Panc1 (cell line): Measurements from ENCODE around the gene SCN2B. TPM values are rescaled to one million over a fixed set of nuclear protein-coding genes. Genes with fewer than 3 reads are reported as not detected.

Experiments used
- ATAC-seq: fragments of 200-7000 bp; cut with Tn5 transposase; 2 replicates; pipeline ENCODE4 v1.9.1; 2020; ENCODE audit warnings: mild to moderate bottlenecking, moderate library complexity
- BruUV-seq: library from RNA; stranded (reverse); fragments of 400-500 nt; replicated peaks from 2 replicates; lab custom pipeline; 2021; lab: Mats Ljungman, UMichigan
- CTCF ChIA-PET: fragments of 300-600 bp; sonication (Branson Sonifier 250); formaldehyde crosslinking; loops from one replicate; lab custom pipeline; 2022; ENCODE audit warnings: antibody characterized with exemption; lab: Charles Lee
- POLR2A ChIA-PET: fragments of 300-600 bp; sonication (Branson Sonifier 250); formaldehyde crosslinking; loops from one replicate; lab custom pipeline; 2022; ENCODE audit warnings: antibody characterized with exemption; lab: Charles Lee
- DNase-seq: peaks from one replicate; pipeline ENCODE4 v3.0.0-alpha.2; 2010; ENCODE audit warnings: low read depth, low spot score
- H3K27ac ChIP-seq: 2 replicates; pipeline ENCODE4 v1.5.1; 2011; ENCODE audit warnings: mild to moderate bottlenecking, low read length, inconsistent platforms
- H3K27me3 ChIP-seq: fragments of 200-500 bp; sonication (Bioruptor generic); 2 replicates; pipeline ENCODE4 v1.6.0; 2014; ENCODE audit warnings: low read length, inconsistent platforms; ENCODE audit not compliant: control insufficient read depth, insufficient read depth
- H3K36me3 ChIP-seq: fragments of 200-500 bp; sonication (Bioruptor generic); 2 replicates; pipeline ENCODE4 v1.5.1; 2014; ENCODE audit warnings: inconsistent platforms, mild to moderate bottlenecking, low read length, moderate library complexity; ENCODE audit not compliant: control insufficient read depth, insufficient read depth
- H3K4me1 ChIP-seq: 2 replicates; pipeline ENCODE4 v1.5.1; 2011; ENCODE audit warnings: inconsistent platforms, mild to moderate bottlenecking, low read length, moderate library complexity; ENCODE audit not compliant: control insufficient read depth, insufficient read depth
- H3K4me3 ChIP-seq, 2 experiments: 2 replicates each; pipeline ENCODE4 v1.5.1; 2011 to 2012; ENCODE audit warnings: low read depth in 2 of 2, low read length in 2 of 2, mild to moderate bottlenecking in 2 of 2, inconsistent platforms in 1 of 2, moderate library complexity in 1 of 2
- H3K9me3 ChIP-seq: fragments of 200-500 bp; sonication (Bioruptor generic); 2 replicates; pipeline ENCODE4 v1.5.1; 2014; ENCODE audit warnings: low read depth, mild to moderate bottlenecking, inconsistent platforms, low read length, moderate library complexity; ENCODE audit not compliant: control insufficient read depth, insufficient read depth
- POLR2AphosphoS5 ChIP-seq: IDR thresholded peaks from 2 replicates; pipeline ENCODE4 v1.6.1; 2012; ENCODE audit warnings: mild to moderate bottlenecking, low read depth, low read length, moderate library complexity
- SIN3A ChIP-seq: IDR thresholded peaks from 2 replicates; pipeline ENCODE4 v1.6.1; 2012; ENCODE audit warnings: low read depth, mild to moderate bottlenecking, low read length, moderate library complexity, borderline replicate concordance; ENCODE audit not compliant: insufficient read depth
- TCF7L2 ChIP-seq: IDR thresholded peaks from 2 replicates; pipeline ENCODE4 v1.6.1; 2011; ENCODE audit warnings: mild to moderate bottlenecking, low read depth, low read length, inconsistent platforms
- in situ Hi-C: cut with HindIII; loops from 2 replicates; pipeline ENCODE4 v1.10.0; 2016; ENCODE audit warnings: low sequenced_read_pairs, low pct_unique_long_range_greater_than_20kb
- intact Hi-C: fragments of 100-400 bp; cut with micrococcal nuclease; formaldehyde crosslinking; loops from one replicate; pipeline ENCODE4 v1.10.0; 2022; ENCODE audit not compliant: unreplicated experiment
- total RNA-seq: library from RNA; stranded (reverse); gene quantifications from one replicate; pipeline ENCODE4 v1.2.1, GENCODE V29; 2021; ENCODE audit not compliant: unreplicated experiment
- TF ChIP-seq, protein P1 (sequence below): fragments of 450-650 bp; IDR thresholded peaks from 2 replicates; pipeline ENCODE4 v1.5.1; 2017; ENCODE audit warnings: mild to moderate bottlenecking
- TF ChIP-seq, protein P2 (sequence below), 2 experiments: IDR thresholded peaks; 2 replicates each; pipeline ENCODE4 v1.6.1; 2011 to 2012; ENCODE audit warnings: low read depth in 2 of 2, control low read depth in 1 of 2, low read length in 1 of 2, mild to moderate bottlenecking in 1 of 2, moderate library complexity in 1 of 2; ENCODE audit not compliant: insufficient read depth in 1 of 2

Gene SCN2B
- total RNA-seq, 1 experiment from 2014 or later: not detected

DNA sequence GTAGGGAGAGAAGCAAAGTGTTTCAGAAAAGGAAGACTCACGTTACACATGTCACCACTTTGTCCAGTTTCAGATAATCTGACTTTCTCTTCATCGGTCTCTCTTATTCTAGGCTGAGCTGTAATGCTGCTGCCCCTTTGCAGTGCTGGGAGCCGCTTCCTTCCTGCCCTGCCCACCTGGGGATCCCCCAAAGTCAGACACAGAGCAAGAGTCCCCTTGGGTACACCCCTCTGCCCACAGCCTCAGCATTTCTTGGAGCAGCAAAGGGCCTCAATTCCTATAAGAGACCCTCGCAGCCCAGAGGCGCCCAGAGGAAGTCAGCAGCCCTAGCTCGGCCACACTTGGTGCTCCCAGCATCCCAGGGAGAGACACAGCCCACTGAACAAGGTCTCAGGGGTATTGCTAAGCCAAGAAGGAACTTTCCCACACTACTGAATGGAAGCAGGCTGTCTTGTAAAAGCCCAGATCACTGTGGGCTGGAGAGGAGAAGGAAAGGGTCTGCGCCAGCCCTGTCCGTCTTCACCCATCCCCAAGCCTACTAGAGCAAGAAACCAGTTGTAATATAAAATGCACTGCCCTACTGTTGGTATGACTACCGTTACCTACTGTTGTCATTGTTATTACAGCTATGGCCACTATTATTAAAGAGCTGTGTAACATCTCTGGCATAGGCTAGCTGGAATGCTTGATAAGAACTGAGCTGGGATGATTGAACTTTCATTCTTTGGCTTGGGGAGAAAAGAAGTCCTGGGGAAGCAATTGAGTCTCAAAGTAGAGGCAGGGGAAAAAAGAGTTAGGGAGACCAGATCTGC is 58.4 kb downstream of the SCN2B start:
- TF ChIP-seq, protein P1, sequence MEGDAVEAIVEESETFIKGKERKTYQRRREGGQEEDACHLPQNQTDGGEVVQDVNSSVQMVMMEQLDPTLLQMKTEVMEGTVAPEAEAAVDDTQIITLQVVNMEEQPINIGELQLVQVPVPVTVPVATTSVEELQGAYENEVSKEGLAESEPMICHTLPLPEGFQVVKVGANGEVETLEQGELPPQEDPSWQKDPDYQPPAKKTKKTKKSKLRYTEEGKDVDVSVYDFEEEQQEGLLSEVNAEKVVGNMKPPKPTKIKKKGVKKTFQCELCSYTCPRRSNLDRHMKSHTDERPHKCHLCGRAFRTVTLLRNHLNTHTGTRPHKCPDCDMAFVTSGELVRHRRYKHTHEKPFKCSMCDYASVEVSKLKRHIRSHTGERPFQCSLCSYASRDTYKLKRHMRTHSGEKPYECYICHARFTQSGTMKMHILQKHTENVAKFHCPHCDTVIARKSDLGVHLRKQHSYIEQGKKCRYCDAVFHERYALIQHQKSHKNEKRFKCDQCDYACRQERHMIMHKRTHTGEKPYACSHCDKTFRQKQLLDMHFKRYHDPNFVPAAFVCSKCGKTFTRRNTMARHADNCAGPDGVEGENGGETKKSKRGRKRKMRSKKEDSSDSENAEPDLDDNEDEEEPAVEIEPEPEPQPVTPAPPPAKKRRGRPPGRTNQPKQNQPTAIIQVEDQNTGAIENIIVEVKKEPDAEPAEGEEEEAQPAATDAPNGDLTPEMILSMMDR: no peak
- no peak for TF ChIP-seq POLR2AphosphoS5
- CTCF ChIA-PET: interaction anchor here (0.6 kb wide), 2 partner anchors 214 to 221 kb away, joined by 3 to 4 read pairs; no protein-coding TSS in a partner anchor
- no TSS peak for BruUV-seq

DNA sequence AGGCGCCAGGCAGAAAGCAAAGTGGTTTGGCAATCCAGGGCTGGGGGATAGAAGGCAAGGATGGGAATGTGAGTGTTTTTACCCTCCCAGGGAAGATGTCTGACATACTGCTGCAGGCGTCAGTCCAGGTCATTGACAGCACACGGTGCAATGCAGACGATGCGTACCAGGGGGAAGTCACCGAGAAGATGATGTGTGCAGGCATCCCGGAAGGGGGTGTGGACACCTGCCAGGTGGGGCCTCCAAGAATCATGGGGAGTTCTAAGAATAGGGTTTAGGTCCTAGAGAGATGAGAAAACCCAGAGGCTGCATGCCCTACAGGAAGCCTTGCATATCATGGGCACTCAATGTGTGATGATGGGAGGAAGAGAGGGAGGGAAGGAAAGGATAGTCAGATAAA is 61.4 kb downstream of the SCN2B start:
- intact Hi-C loops: no loop called here
- Histone ChIP-seq H3K4me1 (no peaks in the 10 kb centered on the region), H3K4me3 (no peak overlapping the region), H3K36me3 (no peaks in the 10 kb centered on the region), H3K9me3 (no peaks in the 10 kb centered on the region), H3K27me3 (peaks cover 24% of the 10 kb centered on the region), H3K27ac (no peak overlapping the region)
- ChIA-PET POLR2A (no interaction called here), CTCF (no interaction called here)
- ATAC-seq: no peak
- in situ Hi-C loops: no loop called here
- BruUV-seq: no TSS peak
- TF ChIP-seq, protein P2, sequence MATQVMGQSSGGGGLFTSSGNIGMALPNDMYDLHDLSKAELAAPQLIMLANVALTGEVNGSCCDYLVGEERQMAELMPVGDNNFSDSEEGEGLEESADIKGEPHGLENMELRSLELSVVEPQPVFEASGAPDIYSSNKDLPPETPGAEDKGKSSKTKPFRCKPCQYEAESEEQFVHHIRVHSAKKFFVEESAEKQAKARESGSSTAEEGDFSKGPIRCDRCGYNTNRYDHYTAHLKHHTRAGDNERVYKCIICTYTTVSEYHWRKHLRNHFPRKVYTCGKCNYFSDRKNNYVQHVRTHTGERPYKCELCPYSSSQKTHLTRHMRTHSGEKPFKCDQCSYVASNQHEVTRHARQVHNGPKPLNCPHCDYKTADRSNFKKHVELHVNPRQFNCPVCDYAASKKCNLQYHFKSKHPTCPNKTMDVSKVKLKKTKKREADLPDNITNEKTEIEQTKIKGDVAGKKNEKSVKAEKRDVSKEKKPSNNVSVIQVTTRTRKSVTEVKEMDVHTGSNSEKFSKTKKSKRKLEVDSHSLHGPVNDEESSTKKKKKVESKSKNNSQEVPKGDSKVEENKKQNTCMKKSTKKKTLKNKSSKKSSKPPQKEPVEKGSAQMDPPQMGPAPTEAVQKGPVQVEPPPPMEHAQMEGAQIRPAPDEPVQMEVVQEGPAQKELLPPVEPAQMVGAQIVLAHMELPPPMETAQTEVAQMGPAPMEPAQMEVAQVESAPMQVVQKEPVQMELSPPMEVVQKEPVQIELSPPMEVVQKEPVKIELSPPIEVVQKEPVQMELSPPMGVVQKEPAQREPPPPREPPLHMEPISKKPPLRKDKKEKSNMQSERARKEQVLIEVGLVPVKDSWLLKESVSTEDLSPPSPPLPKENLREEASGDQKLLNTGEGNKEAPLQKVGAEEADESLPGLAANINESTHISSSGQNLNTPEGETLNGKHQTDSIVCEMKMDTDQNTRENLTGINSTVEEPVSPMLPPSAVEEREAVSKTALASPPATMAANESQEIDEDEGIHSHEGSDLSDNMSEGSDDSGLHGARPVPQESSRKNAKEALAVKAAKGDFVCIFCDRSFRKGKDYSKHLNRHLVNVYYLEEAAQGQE (IDR thresholded peaks at IDR 0.05; ENCODE audit: insufficient read depth in 1 of 2, low read depth in 2 of 2, low read length in 1 of 2): no peak
- TF ChIP-seq SIN3A: no peak
- TF ChIP-seq TCF7L2: no peak
- TF ChIP-seq POLR2AphosphoS5: no peak
- TF ChIP-seq, protein P1: no peak
- no peak for DNase-seq

More for the DNA sequence above, 58.4 kb downstream of the SCN2B start:
- in situ Hi-C loops (no loop called here), intact Hi-C loops (no loop called here)
- Histone ChIP-seq H3K27ac (no peak overlapping the region), H3K9me3 (no peaks in the 10 kb centered on the region), H3K4me3 (no peak overlapping the region), H3K27me3 (peaks cover 36% of the 10 kb centered on the region), H3K36me3 (no peaks in the 10 kb centered on the region), H3K4me1 (no peaks in the 10 kb centered on the region)
- POLR2A ChIA-PET: no interaction called here
- DNase-seq (no peak), ATAC-seq (0 out of 2 replicates have a peak, but pooled peaks have one; percentile 28)
